HEK293T (cell line): ENCODE data around the gene SNX32.

Experiments used
- ARNT ChIP-seq: fragments of 450-650 bp; IDR thresholded peaks from 2 replicates; pipeline ENCODE4 v1.6.1; 2017; ENCODE audit warnings: mild to moderate bottlenecking
- BHLHE40 ChIP-seq: fragments of 450-650 bp; IDR thresholded peaks from 2 replicates; pipeline ENCODE4 v1.6.1; 2016; ENCODE audit warnings: mild to moderate bottlenecking, moderate library complexity, borderline replicate concordance
- FOXA1 ChIP-seq: fragments of 450-650 bp; IDR thresholded peaks from 2 replicates; pipeline ENCODE4 v1.6.1; 2016; ENCODE audit warnings: mild to moderate bottlenecking
- FOXM1 ChIP-seq: fragments of 450-650 bp; IDR thresholded peaks from 2 replicates; pipeline ENCODE4 v1.6.1; 2017; ENCODE audit warnings: mild to moderate bottlenecking, borderline replicate concordance
- HDGF ChIP-seq: fragments of 450-650 bp; IDR thresholded peaks from 2 replicates; pipeline ENCODE4 v1.6.1; 2017; ENCODE audit warnings: antibody characterized with exemption, borderline replicate concordance
- LEF1 ChIP-seq: fragments of 450-650 bp; IDR thresholded peaks from 2 replicates; pipeline ENCODE4 v1.6.1; 2017; ENCODE audit warnings: mild to moderate bottlenecking, borderline replicate concordance
- TARDBP ChIP-seq: fragments of 450-650 bp; IDR thresholded peaks from 2 replicates; pipeline ENCODE4 v1.6.1; 2016
- TF ChIP-seq, protein P1 (sequence below): fragments of 450-650 bp; IDR thresholded peaks from 2 replicates; pipeline ENCODE4 v1.6.1; 2016

DNA sequence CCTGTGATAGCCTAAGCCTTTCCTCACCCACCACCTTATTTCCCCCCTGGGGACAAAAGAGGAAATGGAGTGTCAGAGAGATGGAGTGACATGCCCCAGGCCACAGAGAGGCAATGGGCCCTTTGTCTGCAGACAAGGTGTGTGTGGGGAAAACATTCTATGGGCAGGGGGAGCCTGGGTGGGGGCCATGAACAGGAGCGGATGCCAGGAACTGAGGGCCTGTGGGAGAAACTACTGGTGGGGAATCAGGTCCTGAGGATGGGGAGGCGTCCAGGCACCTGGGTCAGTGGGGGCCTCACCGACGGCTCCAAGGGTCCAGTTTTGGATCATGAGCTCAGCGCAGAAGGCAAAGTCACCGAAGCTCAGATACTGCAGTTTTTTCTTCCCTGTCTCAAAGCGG is 51.5 kb downstream of the SNX32 start:
- TF ChIP-seq FOXM1 (no peak), TARDBP (no peak), FOXA1 (no peak), ARNT (no peak), LEF1 (no peak), HDGF (no peak), BHLHE40 (no peak)
- TF ChIP-seq, protein P1, sequence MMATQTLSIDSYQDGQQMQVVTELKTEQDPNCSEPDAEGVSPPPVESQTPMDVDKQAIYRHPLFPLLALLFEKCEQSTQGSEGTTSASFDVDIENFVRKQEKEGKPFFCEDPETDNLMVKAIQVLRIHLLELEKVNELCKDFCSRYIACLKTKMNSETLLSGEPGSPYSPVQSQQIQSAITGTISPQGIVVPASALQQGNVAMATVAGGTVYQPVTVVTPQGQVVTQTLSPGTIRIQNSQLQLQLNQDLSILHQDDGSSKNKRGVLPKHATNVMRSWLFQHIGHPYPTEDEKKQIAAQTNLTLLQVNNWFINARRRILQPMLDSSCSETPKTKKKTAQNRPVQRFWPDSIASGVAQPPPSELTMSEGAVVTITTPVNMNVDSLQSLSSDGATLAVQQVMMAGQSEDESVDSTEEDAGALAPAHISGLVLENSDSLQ: no peak
